ENCODE results near the gene RTL10.

Gene RTL10

GRCh38 chr22:19876314-19876940 is 21.8 kb upstream of the RTL10 start:
- ATAC-seq (no peak), DNase-seq (no peak)

GRCh38 chr22:19875531-19876313 is 21.0 kb upstream of the RTL10 start:
- DNase-seq (no peak), ATAC-seq (no peak)

- DNase-seq (no peak), ATAC-seq (no peak)
Measured at GRCh38 chr22:19875061-19875530, 20.4 kb upstream of the RTL10 start.

GRCh38 chr22:19874307-19875060 is 19.8 kb upstream of the RTL10 start:
- no peak for ATAC-seq
- no peak for DNase-seq

- ATAC-seq (no peak), DNase-seq (no peak)
Measured at GRCh38 chr22:19873960-19874306, 19.3 kb upstream of the RTL10 start.

- ATAC-seq: no peak
- DNase-seq: no peak
Measured at GRCh38 chr22:19873138-19873959, 18.7 kb upstream of the RTL10 start.

- ATAC-seq (no peak), DNase-seq (no peak)
Measured at GRCh38 chr22:19872779-19873137, 18.1 kb upstream of the RTL10 start.

GRCh38 chr22:19871845-19872778 is 17.4 kb upstream of the RTL10 start:
- DNase-seq (peak; percentile 2), ATAC-seq (no peak)

GRCh38 chr22:19871023-19871844 is 16.6 kb upstream of the RTL10 start:
- ATAC-seq (no peak), DNase-seq (peak; percentile 2)

- DNase-seq: peak; percentile 1
- no peak for ATAC-seq
Measured at GRCh38 chr22:19870153-19871022, 15.7 kb upstream of the RTL10 start.

- peak; percentile 1 for DNase-seq
- no peak for ATAC-seq
Measured at GRCh38 chr22:19869497-19870152, 15.0 kb upstream of the RTL10 start.

- ATAC-seq: no peak
- DNase-seq: peak; percentile 3
Measured at GRCh38 chr22:19868773-19869471, 14.2 kb upstream of the RTL10 start.

- peak; percentile 1 for DNase-seq
Measured at GRCh38 chr22:19868333-19868732, 13.7 kb upstream of the RTL10 start.

GRCh38 chr22:19867617-19868016 is 12.9 kb upstream of the RTL10 start:
- ATAC-seq (no peak), DNase-seq (no peak)

More at GRCh38 chr22:19868333-19868732, 13.7 kb upstream of the RTL10 start:
- ATAC-seq: no peak

- no peak for DNase-seq
- ATAC-seq: no peak
Measured at GRCh38 chr22:19866665-19867009, 12.0 kb upstream of the RTL10 start.

- ATAC-seq: no peak
- no peak for DNase-seq
Measured at GRCh38 chr22:19865141-19865829, 10.6 kb upstream of the RTL10 start.

GRCh38 chr22:19864538-19865106 is 9.9 kb upstream of the RTL10 start:
- no peak for DNase-seq
- no peak for ATAC-seq

Measured in stimulated activated naive CD8-positive, alpha-beta T cell treated with anti-CD3 and anti-CD28 coated beads, Interleukin-15, Interleukin-2, amounts not matched to agents 100 U/mL and 50 U/mL, for 24 hours (primary cell).